Panc1 (cell line): ENCODE results near the gene GRM7.

Experiments
- POLR2AphosphoS5 ChIP-seq: IDR thresholded peaks from 2 replicates; pipeline ENCODE4 v1.6.1; 2012; ENCODE audit warnings: mild to moderate bottlenecking, low read depth, low read length, moderate library complexity
- TCF7L2 ChIP-seq: IDR thresholded peaks from 2 replicates; pipeline ENCODE4 v1.6.1; 2011; ENCODE audit warnings: mild to moderate bottlenecking, low read depth, low read length, inconsistent platforms
- TF ChIP-seq, protein P1 (sequence below): fragments of 450-650 bp; IDR thresholded peaks from 2 replicates; pipeline ENCODE4 v1.5.1; 2017; ENCODE audit warnings: mild to moderate bottlenecking
- TF ChIP-seq, protein P2 (sequence below), 2 experiments: IDR thresholded peaks; 2 replicates each; pipeline ENCODE4 v1.6.1; 2011 to 2012; ENCODE audit warnings: low read depth in 2 of 2, control low read depth in 1 of 2, low read length in 1 of 2, mild to moderate bottlenecking in 1 of 2, moderate library complexity in 1 of 2; ENCODE audit not compliant: insufficient read depth in 1 of 2

DNA sequence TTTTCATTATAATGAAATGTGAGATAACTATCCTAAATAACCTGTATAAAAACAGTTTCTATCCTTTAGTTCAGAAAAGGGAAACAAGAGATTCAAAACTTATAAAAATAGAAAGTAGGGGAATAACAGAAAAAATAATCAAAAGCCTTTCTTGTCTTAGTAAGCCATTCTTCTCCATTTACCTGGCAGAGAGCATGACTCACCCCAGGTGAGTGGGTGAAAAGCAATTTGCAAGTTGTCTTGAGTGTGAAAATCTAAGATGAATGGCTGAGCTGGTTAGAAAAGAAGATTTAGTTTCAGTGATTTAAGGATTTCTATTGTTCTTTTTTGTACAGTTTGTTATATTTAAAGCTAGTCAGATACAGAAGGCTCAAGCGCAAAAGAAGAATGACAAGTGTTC, 702.0 kb downstream of the GRM7 start:
- TF ChIP-seq, protein P1, sequence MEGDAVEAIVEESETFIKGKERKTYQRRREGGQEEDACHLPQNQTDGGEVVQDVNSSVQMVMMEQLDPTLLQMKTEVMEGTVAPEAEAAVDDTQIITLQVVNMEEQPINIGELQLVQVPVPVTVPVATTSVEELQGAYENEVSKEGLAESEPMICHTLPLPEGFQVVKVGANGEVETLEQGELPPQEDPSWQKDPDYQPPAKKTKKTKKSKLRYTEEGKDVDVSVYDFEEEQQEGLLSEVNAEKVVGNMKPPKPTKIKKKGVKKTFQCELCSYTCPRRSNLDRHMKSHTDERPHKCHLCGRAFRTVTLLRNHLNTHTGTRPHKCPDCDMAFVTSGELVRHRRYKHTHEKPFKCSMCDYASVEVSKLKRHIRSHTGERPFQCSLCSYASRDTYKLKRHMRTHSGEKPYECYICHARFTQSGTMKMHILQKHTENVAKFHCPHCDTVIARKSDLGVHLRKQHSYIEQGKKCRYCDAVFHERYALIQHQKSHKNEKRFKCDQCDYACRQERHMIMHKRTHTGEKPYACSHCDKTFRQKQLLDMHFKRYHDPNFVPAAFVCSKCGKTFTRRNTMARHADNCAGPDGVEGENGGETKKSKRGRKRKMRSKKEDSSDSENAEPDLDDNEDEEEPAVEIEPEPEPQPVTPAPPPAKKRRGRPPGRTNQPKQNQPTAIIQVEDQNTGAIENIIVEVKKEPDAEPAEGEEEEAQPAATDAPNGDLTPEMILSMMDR = no peak
- TF ChIP-seq, protein P2, sequence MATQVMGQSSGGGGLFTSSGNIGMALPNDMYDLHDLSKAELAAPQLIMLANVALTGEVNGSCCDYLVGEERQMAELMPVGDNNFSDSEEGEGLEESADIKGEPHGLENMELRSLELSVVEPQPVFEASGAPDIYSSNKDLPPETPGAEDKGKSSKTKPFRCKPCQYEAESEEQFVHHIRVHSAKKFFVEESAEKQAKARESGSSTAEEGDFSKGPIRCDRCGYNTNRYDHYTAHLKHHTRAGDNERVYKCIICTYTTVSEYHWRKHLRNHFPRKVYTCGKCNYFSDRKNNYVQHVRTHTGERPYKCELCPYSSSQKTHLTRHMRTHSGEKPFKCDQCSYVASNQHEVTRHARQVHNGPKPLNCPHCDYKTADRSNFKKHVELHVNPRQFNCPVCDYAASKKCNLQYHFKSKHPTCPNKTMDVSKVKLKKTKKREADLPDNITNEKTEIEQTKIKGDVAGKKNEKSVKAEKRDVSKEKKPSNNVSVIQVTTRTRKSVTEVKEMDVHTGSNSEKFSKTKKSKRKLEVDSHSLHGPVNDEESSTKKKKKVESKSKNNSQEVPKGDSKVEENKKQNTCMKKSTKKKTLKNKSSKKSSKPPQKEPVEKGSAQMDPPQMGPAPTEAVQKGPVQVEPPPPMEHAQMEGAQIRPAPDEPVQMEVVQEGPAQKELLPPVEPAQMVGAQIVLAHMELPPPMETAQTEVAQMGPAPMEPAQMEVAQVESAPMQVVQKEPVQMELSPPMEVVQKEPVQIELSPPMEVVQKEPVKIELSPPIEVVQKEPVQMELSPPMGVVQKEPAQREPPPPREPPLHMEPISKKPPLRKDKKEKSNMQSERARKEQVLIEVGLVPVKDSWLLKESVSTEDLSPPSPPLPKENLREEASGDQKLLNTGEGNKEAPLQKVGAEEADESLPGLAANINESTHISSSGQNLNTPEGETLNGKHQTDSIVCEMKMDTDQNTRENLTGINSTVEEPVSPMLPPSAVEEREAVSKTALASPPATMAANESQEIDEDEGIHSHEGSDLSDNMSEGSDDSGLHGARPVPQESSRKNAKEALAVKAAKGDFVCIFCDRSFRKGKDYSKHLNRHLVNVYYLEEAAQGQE (IDR thresholded peaks at IDR 0.05; ENCODE audit: insufficient read depth in 1 of 2, low read depth in 2 of 2, low read length in 1 of 2) = no peak
- TF ChIP-seq POLR2AphosphoS5 (no peak), TCF7L2 (no peak)
